G401 (cell line): ENCODE results near the gene MT1F. TPM values are rescaled to one million over a fixed set of nuclear protein-coding genes. Genes with fewer than 3 reads are reported as not detected.
A peak's percentile ranks its signal among the peaks of the same experiment; 100 is the strongest.

Experiments
- DNase-seq: peaks from one replicate; pipeline ENCODE4 v3.0.0-alpha.2; 2015; ENCODE audit warnings: low spot score
- in situ Hi-C: cut with HindIII; loops from 2 replicates; pipeline ENCODE4 v1.10.0; 2016; ENCODE audit warnings: low sequenced_read_pairs, mixed read lengths
- total RNA-seq: library from RNA; depleted of rRNA; stranded (reverse); fragments of >200 nt; shearing (Covaris generic); gene quantifications from 2 replicates; pipeline ENCODE4 v1.2.3, GENCODE V29; 2014

MT1F gene
- total RNA-seq, 1 experiment from 2014 or later, result not detected

GRCh38 chr16:56623637-56624036 is 34.1 kb upstream of the MT1F start:
- in situ Hi-C loops, result no loop called here
- no peak for DNase-seq

DNA sequence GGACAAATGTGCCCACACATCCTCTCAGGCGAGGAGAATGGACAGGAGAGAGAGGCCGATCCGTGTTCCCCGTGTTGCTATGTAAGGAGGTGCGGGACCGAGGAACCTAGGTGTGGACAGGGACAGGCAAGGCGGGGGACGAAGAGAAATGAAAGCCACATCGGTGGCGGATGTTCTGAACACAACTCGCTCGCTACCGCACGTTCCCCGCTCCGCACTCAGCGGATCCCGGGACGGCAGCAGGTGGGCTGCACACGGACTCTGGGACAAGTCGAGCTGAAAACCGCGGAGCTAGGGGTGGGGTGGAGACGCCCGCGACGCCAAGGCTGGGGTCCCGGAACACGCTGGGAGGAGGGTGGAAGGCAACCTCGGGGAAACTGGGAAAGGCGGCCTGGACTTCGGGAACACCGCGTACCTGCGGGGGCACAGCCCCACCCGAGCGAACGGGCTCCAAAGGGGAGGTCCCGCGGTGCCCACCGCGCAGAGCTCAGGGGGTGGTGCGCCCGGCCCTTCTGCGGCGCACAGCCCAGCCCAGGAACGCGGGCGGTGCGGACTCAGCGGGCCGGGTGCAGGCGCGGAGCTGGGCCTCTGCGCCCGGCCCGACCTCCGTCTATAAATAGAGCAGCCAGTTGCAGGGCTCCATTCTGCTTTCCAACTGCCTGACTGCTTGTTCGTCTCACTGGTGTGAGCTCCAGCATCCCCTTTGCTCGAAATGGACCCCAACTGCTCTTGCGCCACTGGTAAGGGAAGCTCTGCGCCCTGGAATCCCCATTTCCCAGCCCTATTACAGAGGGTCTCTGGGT is 32.4 kb upstream of the MT1F start, which contains the start of gene MT1E:
Gene MT1E (plus strand): TSS at position 642 of the 803 bp plus-strand sequence. CDS start 71 bp downstream, at position 713.
- in situ Hi-C loops, result no loop called here
- peak; percentile 72 for DNase-seq

- in situ Hi-C loops, result no loop called here
- DNase-seq, result no peak
Observed at GRCh38 chr16:56625943-56626654, 31.7 kb upstream of the MT1F start.

GRCh38 chr16:56626685-56627084 is 31.1 kb upstream of the MT1F start:
- in situ Hi-C loops, result no loop called here
- DNase-seq, result no peak

- in situ Hi-C loops, result no loop called here
- no peak for DNase-seq
Observed at GRCh38 chr16:56628486-56629350, 29.0 kb upstream of the MT1F start.

DNA sequence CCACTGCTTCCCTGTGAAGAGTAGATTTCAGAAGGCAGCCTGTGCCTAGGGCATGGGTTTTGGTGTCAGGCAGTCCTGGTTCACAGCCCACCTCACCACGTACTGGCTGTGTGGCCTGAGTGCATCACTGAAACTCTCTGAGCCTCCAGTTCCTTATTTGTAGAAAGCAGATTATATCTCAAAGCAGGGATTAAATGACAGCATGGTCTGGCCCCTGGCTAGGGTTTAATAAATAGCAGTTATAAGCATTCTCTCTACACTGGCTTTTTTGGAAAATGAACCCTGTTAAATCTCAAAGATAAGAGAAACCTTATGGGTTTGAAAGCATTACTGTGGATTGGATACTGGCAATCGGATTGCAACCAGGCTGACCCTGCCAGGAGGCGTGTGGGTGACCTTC is 28.2 kb upstream of the MT1F start:
- no peak for DNase-seq

GRCh38 chr16:56630134-56630533 is 27.6 kb upstream of the MT1F start:
- no peak for DNase-seq
- in situ Hi-C loops, result no loop called here

More for the DNA sequence above, 28.2 kb upstream of the MT1F start:
- in situ Hi-C loops, result no loop called here

- in situ Hi-C loops, result no loop called here
- DNase-seq, result no peak
Observed at GRCh38 chr16:56631197-56631596, 26.6 kb upstream of the MT1F start.

DNA sequence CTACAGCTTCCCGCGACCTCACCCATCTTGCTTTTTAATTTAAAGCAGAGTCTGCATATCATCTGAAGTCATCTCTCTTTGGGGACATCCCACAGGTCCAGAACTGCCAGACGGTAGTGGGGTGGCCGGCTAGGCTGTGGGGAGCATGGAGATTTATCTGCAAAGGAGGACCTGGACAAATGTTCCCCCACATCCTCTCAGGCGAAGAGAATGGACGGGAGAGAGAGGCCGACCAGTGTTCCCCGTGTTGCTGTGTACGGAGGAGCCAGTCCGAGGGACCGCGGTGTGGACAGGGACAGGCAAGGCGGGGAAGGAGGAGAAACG is 26.0 kb upstream of the MT1F start:
- in situ Hi-C loops, result no loop called here

GRCh38 chr16:56632156-56632847 is 25.5 kb upstream of the MT1F start, which contains the start of gene MT1M:
Gene MT1M (plus strand): TSS chr16:56632659. CDS start chr16:56632732, 73 bp downstream.
- in situ Hi-C loops, result no loop called here
- DNase-seq, result no peak

More for the DNA sequence above, 26.0 kb upstream of the MT1F start:
- DNase-seq, result no peak

GRCh38 chr16:56632848-56633365 is 24.9 kb upstream of the MT1F start:
- in situ Hi-C loops, result no loop called here
- no peak for DNase-seq

- no peak for DNase-seq
- in situ Hi-C loops, result no loop called here
Observed at GRCh38 chr16:56633535-56633934, 24.2 kb upstream of the MT1F start.

DNA sequence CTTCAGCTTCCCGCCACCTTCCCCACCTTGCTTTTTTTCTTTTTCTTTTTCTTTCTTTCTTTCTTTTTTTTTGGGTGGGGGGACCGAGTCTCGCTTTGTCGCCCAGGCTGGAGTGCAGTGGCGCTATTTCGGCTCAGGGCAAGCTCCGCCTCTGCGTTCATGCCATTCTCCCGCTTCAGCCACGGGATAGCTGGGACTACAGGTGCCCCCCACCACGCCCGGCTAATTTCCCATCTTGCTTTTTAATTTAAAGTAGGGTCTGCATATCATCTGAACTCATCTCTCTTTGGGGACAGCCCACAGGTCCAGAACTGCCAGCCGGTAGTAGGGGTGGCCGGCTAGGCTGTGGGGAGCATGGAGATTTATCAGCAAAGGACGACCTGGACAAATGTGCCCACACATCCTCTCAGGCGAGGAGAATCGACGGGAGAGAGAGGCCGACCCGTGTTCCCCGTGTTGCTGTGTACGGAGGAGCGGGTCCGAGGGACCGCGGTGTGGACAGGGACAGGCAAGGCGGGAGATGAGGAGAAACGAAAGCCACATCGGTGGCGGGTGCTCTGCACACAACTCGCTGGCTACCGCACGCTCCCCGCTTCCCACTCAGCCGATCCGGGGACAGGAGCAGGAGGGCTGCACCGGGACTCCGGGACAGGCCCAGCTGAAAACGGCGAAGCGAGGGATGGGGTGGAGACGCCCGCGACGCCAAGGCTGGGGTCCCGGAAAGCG is 22.9 kb upstream of the MT1F start:
- in situ Hi-C loops, result no loop called here
- no peak for DNase-seq

- DNase-seq, result no peak
- in situ Hi-C loops, result no loop called here
Observed at GRCh38 chr16:56635441-56635967, 22.3 kb upstream of the MT1F start.

DNA sequence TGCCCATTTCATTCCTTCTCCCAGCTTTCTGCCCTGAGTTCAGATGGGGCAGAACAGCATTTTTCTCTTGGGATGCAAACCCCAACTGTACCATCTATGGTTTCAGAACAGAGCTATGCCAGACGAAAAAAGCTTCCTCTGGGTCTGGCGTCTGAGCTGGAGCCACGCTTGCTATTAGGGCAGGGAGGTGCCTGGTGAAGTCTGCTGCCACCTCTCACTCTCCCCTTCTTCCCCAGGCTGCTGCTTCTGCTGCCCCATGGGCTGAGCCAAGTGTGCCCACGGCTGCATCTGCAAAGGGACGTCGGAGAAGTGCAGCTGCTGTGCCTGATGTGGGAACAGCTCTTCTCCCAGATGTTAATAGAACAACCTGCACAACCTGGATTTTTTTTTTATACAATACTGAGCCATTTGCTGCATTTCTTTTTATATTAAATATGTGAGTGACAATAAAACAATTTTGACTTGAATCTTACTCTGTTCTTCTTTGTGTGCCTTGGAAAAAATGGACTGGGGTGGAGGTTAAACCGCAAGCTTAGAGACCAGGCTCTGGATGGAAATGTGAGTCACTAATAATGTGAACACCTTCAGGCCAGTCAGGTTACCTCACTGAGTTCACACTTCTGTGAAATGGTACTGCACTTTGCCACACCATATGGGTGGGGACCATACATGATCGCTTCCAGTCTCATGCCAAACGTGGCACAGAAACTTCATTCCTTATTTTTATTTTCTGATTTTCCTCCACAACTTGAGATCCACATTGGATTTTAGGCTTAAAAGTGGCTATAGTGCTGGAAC is 20.9 kb upstream of the MT1F start:
- no peak for DNase-seq
- in situ Hi-C loops, result no loop called here

DNA sequence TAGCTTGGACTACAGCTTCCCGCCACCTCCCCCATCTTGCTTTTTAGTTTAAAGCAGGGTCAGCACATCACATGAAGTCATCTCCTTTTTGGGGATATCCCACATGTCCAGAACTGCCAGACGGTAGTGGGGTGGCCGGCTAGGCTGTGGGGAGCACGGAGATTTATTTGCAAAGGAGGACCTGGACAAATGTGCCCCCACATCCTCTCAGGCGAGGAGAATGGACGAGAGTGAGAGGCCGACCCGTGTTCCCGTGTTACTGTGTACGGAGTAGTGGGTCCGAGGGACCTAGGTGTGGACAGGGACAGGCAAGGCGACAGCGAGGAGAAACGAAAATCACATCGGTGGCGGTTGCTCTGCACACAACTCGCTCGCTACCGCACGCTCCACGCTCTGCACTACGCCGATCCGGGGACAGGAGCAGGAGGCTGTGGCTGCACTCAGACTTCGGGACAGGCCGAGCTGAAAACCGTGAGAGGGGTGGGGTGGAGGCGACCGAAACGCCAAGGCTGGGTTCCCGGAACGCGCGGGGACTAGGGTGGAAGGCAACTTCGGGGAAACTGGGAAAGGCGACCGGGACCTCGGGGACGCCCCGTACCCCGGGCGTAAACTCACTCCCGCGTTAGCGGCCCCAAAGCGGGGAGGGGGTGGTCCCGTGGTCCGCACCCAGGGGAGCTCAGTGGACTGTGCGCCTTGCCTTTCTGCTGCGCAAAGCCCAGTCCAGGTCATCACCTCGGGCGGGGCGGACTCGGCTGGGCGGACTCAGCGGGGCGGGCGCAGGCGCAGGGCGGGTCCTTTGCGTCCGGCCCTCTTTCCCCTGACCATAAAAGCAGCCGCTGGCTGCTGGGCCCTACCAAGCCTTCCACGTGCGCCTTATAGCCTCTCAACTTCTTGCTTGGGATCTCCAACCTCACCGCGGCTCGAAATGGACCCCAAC is 19.7 kb upstream of the MT1F start, which contains the start of gene MT1A:
Gene MT1A (plus strand): TSS at position 853 of the 937 bp plus-strand sequence. CDS start 73 bp downstream, at position 926.
- in situ Hi-C loops, result no loop called here
- DNase-seq, result no peak
